Suprapubic skin (tissue), 4 donors: Measurements from ENCODE around the gene CALCA. TPM values are rescaled to one million over a fixed set of nuclear protein-coding genes. Genes with fewer than 3 reads are reported as not detected.
A peak's percentile ranks its signal among the peaks of the same experiment; 100 is the strongest.

Experiments
- DNase-seq, 2 donors: peaks; one replicate each; pipeline ENCODE4 v3.0.0-alpha.2; 2019; ENCODE audit warnings: low spot score in 2 of 2
- H3K27ac ChIP-seq: fragments of 200-600 bp; sonication (generic); one replicate; pipeline ENCODE4 v1.5.1; 2019
- H3K27me3 ChIP-seq: fragments of 200-600 bp; sonication (generic); one replicate; pipeline ENCODE4 v1.5.1; 2019
- H3K36me3 ChIP-seq: fragments of 200-600 bp; sonication (generic); one replicate; pipeline ENCODE4 v1.5.1; 2019
- H3K4me1 ChIP-seq: fragments of 200-600 bp; sonication (generic); one replicate; pipeline ENCODE4 v1.5.1; 2019
- H3K4me3 ChIP-seq: fragments of 200-600 bp; sonication (generic); one replicate; pipeline ENCODE4 v1.5.1; 2019; ENCODE audit warnings: mild to moderate bottlenecking
- H3K9me3 ChIP-seq: fragments of 200-600 bp; sonication (generic); one replicate; pipeline ENCODE4 v1.5.1; 2019
- EP300 ChIP-seq: sonication (generic); formaldehyde crosslinking; IDR thresholded peaks from one replicate; pipeline ENCODE4 v1.6.1; 2017; ENCODE audit warnings: antibody characterized with exemption
- POLR2A ChIP-seq, 2 donors: fragments of 450-650 bp; IDR thresholded peaks; one replicate each; pipeline ENCODE4 v1.6.1; 2017; ENCODE audit warnings: antibody characterized with exemption in 2 of 2, mild to moderate bottlenecking in 2 of 2, moderate library complexity in 2 of 2
- POLR2AphosphoS5 ChIP-seq, 3 donors: sonication (generic); formaldehyde crosslinking; IDR thresholded peaks; one replicate each; pipeline ENCODE4 v1.6.1; 2017; ENCODE audit warnings: antibody characterized with exemption in 3 of 3
- WGBS: methylation state at CpG from one replicate; pipeline ENCODE4 v1.1.5; 2018; 5-methylcytosine and 5-hydroxymethylcytosine counted together
- total RNA-seq, 4 donors: library from RNA; depleted of rRNA; stranded (reverse); fragments of >200 nt; gene quantifications; one replicate each; pipeline ENCODE4 v1.1.0, GENCODE V29; 2016
- TF ChIP-seq, protein P1 (sequence below), 2 donors: fragments of 200-600 bp in 1 of 2; fragments of 450-650 bp in 1 of 2; sonication (generic) in 1 of 2; IDR thresholded peaks; one replicate each; pipeline ENCODE4 v1.5.1; 2016 to 2019; ENCODE audit warnings: antibody characterized with exemption in 2 of 2, mild to moderate bottlenecking in 1 of 2, moderate library complexity in 1 of 2

The CALCA gene
- total RNA-seq, 4 donors from 2014 or later: not detected

DNA sequence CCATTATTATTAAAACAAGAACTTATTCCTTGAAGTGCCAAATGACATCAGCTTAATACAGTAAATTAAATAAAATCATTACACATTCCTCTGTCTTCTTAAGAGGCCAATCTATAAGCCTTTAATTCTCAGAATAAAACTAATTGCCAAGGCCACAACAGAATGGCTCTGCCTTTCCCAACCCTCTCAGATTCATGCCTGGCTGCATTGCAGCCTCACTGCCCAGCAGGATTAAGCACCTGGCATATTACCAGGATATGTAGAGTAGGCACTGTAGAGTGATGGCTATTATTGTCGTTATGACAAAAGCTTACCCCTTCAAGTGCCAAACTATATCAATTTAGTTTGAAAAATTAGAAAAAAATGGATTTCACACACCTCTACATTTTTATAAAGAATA is 9.4 kb upstream of the CALCA start:
- Histone ChIP-seq H3K36me3 (no peaks in the 10 kb centered on the region), H3K4me1 (no peaks in the 10 kb centered on the region), H3K27ac (no peak overlapping the region), H3K4me3 (no peak overlapping the region), H3K27me3 (peaks cover 1% of the 10 kb centered on the region), H3K9me3 (no peaks in the 10 kb centered on the region)
- no peak for DNase-seq
- TF ChIP-seq, protein P1, sequence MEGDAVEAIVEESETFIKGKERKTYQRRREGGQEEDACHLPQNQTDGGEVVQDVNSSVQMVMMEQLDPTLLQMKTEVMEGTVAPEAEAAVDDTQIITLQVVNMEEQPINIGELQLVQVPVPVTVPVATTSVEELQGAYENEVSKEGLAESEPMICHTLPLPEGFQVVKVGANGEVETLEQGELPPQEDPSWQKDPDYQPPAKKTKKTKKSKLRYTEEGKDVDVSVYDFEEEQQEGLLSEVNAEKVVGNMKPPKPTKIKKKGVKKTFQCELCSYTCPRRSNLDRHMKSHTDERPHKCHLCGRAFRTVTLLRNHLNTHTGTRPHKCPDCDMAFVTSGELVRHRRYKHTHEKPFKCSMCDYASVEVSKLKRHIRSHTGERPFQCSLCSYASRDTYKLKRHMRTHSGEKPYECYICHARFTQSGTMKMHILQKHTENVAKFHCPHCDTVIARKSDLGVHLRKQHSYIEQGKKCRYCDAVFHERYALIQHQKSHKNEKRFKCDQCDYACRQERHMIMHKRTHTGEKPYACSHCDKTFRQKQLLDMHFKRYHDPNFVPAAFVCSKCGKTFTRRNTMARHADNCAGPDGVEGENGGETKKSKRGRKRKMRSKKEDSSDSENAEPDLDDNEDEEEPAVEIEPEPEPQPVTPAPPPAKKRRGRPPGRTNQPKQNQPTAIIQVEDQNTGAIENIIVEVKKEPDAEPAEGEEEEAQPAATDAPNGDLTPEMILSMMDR (IDR thresholded peaks at IDR 0.05): no peak
- TF ChIP-seq EP300 (no peak), POLR2AphosphoS5 (IDR thresholded peaks at IDR 0.05) (no peak), POLR2A (IDR thresholded peaks at IDR 0.05) (no peak)
- 65% methylated on average over 1 of the region's 1 CpG for WGBS

DNA sequence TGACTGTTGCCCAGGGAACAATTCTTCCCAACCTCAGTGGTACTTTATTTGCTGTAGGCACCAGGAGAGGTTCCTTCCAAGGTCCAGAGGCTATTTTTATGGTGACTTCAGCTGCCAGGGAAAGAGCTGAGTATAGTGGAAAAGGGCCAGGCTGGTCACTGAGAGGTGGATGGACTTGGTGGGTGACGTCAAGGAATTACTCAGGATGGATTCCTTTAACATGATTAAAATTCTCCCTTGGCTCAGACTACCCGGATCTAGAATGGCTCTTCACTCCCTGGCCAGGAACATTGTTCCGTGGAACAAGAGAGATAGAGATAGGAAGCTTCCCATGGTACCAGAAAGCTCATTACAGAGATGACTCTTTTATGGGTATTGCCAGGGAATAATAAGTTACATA is 8.7 kb upstream of the CALCA start:
- Histone ChIP-seq H3K27me3 (peaks cover 8% of the 10 kb centered on the region), H3K4me3 (no peak overlapping the region), H3K27ac (no peak overlapping the region), H3K36me3 (no peaks in the 10 kb centered on the region), H3K9me3 (no peaks in the 10 kb centered on the region), H3K4me1 (no peaks in the 10 kb centered on the region)
- WGBS: 86% methylated on average over 3 of the region's 3 CpGs
- DNase-seq: no peak
- TF ChIP-seq POLR2AphosphoS5 (IDR thresholded peaks at IDR 0.05) (no peak), EP300 (no peak), POLR2A (IDR thresholded peaks at IDR 0.05) (no peak)
- TF ChIP-seq, protein P1 (IDR thresholded peaks at IDR 0.05): no peak

DNA sequence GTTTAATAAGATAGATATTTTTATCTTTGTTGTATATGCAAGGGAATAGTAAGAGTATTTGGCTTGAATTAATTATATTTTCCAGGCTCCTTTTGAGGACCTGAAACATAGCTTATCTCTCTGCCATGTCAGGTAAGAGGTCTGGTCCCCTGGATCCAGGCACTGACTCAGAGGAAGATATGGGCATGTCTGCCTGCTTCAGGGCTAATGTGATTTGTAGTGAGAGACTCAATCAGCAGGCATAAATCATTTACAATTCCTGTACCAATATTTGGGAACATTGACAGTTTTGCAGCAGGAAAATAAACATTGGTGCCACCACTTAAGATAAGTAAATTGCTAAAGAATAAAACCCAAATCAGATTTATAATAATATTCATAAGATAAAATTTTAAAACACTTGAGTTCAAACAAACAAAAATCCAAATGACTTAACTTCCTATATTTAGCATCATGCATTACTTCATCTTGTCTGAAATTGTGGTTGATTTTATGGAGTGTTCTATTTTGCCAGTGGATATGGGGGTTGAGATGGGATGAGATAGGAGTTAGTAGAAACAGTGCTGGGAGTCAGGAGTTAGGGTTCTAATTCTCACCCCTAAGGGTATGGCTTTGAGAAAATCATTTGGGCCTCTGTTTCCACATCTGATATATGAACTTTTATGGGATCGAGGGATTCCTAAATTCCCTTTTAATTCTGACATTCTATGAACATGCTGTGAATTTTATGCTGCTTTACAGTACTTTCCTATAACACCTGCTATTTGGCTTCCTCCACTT is 5.1 kb upstream of the CALCA start:
- TF ChIP-seq, protein P1 (IDR thresholded peaks at IDR 0.05): no peak
- TF ChIP-seq POLR2AphosphoS5 (IDR thresholded peaks at IDR 0.05) (no peak), EP300 (no peak), POLR2A (IDR thresholded peaks at IDR 0.05) (no peak)

DNA sequence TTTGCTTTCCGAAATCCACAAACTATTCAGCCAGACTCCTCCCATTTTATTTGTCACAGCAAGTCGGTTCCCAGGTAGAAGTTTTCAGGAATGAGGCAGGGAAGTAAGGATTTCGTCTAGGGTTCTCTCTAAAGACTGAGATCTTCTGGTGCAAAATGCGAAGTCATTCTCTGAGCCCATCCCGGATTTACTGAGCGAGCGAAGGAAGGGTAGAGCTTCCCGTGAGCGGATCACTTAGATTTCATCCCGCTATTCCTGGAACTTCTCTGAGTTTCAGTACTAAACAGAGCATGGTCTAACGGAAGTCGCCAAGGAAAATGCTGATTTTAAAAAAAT is 3.1 kb upstream of the CALCA start:
- Histone ChIP-seq H3K9me3 (no peaks in the 10 kb centered on the region), H3K27ac (no peak overlapping the region), H3K27me3 (peaks cover 62% of the 10 kb centered on the region), H3K4me1 (peaks cover 38% of the 10 kb centered on the region), H3K4me3 (peak overlapping the region; percentile 35), H3K36me3 (no peaks in the 10 kb centered on the region)
- DNase-seq: no peak
- WGBS: 9% methylated on average over 12 of the region's 12 CpGs
- TF ChIP-seq EP300 (no peak), POLR2AphosphoS5 (IDR thresholded peaks at IDR 0.05) (no peak), POLR2A (IDR thresholded peaks at IDR 0.05) (no peak)
- TF ChIP-seq, protein P1 (IDR thresholded peaks at IDR 0.05): no peak

More for the DNA sequence above, 5.1 kb upstream of the CALCA start:
- H3K27ac ChIP-seq: no peak overlapping the region
- peaks cover 43% of the 10 kb centered on the region for H3K27me3 ChIP-seq
- no peaks in the 10 kb centered on the region for H3K9me3 ChIP-seq
- WGBS: 97% methylated on average over 1 of the region's 1 CpG
- H3K4me3 ChIP-seq: no peak overlapping the region
- H3K4me1 ChIP-seq: peaks cover 27% of the 10 kb centered on the region
- H3K36me3 ChIP-seq: no peaks in the 10 kb centered on the region
- DNase-seq: no peak

DNA sequence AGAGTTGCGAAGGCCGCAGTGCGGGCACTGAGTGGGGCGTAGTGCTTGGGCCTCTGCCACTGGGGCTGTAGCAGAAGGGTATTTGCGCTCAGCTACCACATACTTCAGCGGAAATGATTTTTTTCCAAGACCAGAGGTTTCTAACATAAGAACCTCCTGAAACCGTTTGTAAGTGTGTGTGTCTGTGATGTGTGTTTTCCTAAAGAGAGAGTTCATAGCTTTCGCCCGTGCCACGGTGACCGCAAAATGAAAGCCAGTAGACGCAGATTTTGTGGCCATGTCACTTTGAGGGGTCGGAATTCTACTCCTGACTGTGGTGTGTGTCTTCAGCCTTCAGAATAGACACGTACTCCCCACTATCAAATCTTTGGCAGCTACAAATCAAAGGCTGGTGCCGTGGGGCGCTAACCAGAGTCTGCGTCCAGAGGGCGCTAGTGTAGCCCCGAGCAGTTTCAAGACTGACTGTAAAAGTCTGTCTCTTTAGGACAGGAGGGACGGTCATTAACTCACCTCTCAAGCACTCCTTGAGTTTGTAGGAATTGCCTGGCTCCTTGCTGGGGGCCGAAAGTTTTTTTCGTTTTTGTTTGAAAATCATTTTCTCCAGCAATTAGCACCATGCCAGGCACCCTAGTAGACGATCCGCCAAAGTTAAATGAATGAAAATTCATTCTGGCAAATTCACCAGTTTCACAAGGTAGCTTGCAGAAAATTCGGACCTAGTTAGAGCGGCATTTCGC is 2.5 kb upstream of the CALCA start:
- WGBS: 6% methylated on average over 24 of the region's 27 CpGs
- H3K27me3 ChIP-seq: peaks cover 67% of the 10 kb centered on the region
- peak overlapping the region; percentile 35 for H3K4me3 ChIP-seq

More for the DNA sequence above, 2.5 kb upstream of the CALCA start:
- no peak for DNase-seq
- peaks cover 38% of the 10 kb centered on the region for H3K4me1 ChIP-seq
- TF ChIP-seq, protein P1 (IDR thresholded peaks at IDR 0.05): peak in 1 of 2 donors; percentile 34
- no peak for TF ChIP-seq POLR2AphosphoS5 (IDR thresholded peaks at IDR 0.05)
- no peaks in the 10 kb centered on the region for H3K36me3 ChIP-seq
- no peak overlapping the region for H3K27ac ChIP-seq
- H3K9me3 ChIP-seq: no peaks in the 10 kb centered on the region
